GM19035 (cell line): ENCODE results near the gene STRIP1.

Experiments
- ATAC-seq: cut with Tn5 transposase; IDR thresholded peaks from one replicate; pipeline ENCODE4 v1.9.1; 2021; ENCODE audit not compliant: unreplicated experiment

STRIP1 gene

GRCh38 chr1:110091381-110091780 lies 57.0 kb downstream of the STRIP1 start:
- ATAC-seq: no peak

GRCh38 chr1:110091791-110092190 lies 57.4 kb downstream of the STRIP1 start:
- ATAC-seq: no peak

- no peak for ATAC-seq
Measured at GRCh38 chr1:110092991-110093390, 58.6 kb downstream of the STRIP1 start.

GRCh38 chr1:110094931-110095654 lies 60.7 kb downstream of the STRIP1 start:
- no peak for ATAC-seq

- no peak for ATAC-seq
Measured at GRCh38 chr1:110097507-110098221, 63.2 kb downstream of the STRIP1 start.

GRCh38 chr1:110098222-110099026 lies 64.0 kb downstream of the STRIP1 start:
- ATAC-seq: no peak

GRCh38 chr1:110100335-110100734 lies 65.9 kb downstream of the STRIP1 start:
- ATAC-seq: no peak

- ATAC-seq: no peak
Measured at GRCh38 chr1:110102081-110102480, 67.7 kb downstream of the STRIP1 start.
